ENCODE data around the gene PIEZO1. TPM values are rescaled to one million over a fixed set of nuclear protein-coding genes. Genes with fewer than 3 reads are reported as not detected.

The PIEZO1 gene
- total RNA-seq, 5 donors from 2014 or later (not counting 1 experiment from before 2014, with no cell fraction given) = 139 to 274 (median 240) TPM

DNA sequence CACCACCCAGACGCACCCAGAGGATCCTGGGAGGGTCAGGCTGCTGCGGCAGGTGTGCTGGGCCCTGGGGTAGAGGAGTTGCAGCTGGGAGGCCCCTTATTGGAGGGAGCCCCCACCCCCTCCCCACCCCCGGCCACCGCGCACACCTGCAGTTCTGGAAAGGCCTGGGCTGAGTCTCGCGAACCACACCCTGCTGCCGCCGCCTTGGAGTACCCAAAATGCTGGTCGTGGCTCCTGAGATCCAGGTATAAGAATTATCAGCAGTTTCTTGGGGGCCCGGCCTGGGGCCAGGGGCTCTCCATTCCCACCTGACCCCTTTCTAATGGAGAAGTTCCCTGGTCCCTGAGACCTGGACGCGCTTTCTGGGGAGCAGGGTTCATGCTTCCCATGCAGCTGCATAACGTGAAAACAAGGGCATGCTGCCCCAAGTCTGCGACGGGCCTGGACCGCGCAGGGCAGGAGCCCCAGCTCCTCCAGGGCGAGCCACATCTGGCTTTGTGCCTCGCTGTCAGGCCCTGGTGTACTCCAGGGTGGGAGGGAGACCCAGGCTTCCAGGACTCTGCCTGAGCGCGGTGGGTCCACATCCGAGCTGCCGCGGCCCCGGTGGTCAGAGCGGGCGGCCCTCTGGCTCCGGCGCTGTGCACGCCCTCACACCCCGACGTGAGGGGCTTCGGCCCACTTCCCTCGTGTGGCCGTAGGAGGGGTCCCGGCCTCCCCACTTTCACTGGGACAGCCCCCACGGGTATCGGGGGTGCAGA lies 91.4 kb downstream of the PIEZO1 start:
- ChIA-PET CTCF (no interaction called here), POLR2A (no interaction called here)
- Mint-ChIP-seq H3K27ac (peak overlapping the region; percentile 94 to 95), H3K27me3 (peaks cover 0 to 2% of the 10 kb centered on the region in 2 donors), H3K4me3 (peak overlapping the region in 1 of 3 donors; percentile 77), H3K9me3 (no peaks in the 10 kb centered on the region), H3K4me1 (peaks cover 54 to 69% (median 61%) of the 10 kb centered on the region in 3 donors), H3K36me3 (peaks cover 10% of the 10 kb centered on the region)
- ATAC-seq (replicated peaks in 1 of 4) (peak in 1 of 4 experiments; percentile 3), DNase-seq (no peak)
- WGBS (ENCODE audit: insufficient coverage) = 88% methylated on average over 34 of the region's 39 CpGs
- Histone ChIP-seq H3K27me3 (replicated peaks in 1 of 2; ENCODE audit: control insufficient read depth in 2 of 2, extremely low read depth in 1 of 2, insufficient read depth in 2 of 2, low read length in 1 of 2) (no peaks in the 10 kb centered on the region), H3K4me3 (ENCODE audit: control insufficient read depth in 1 of 2, extremely low read depth in 1 of 2, low read length in 1 of 2) (no peak overlapping the region), H3K4me1 (ENCODE audit: control insufficient read depth in 1 of 2, extremely low read depth in 1 of 2, insufficient read depth in 2 of 2, low read length in 2 of 2) (peaks cover 37 to 81% of the 10 kb centered on the region in 2 experiments), H3K27ac (ENCODE audit: low read length) (peak overlapping the region; percentile 65), H3K9me3 (no peaks in the 10 kb centered on the region), H3K36me3 (ENCODE audit: control insufficient read depth in 2 of 2, extremely low read depth in 1 of 2, insufficient read depth in 1 of 2, low read length in 1 of 2) (peaks cover 21 to 43% of the 10 kb centered on the region in 2 donors)

DNA sequence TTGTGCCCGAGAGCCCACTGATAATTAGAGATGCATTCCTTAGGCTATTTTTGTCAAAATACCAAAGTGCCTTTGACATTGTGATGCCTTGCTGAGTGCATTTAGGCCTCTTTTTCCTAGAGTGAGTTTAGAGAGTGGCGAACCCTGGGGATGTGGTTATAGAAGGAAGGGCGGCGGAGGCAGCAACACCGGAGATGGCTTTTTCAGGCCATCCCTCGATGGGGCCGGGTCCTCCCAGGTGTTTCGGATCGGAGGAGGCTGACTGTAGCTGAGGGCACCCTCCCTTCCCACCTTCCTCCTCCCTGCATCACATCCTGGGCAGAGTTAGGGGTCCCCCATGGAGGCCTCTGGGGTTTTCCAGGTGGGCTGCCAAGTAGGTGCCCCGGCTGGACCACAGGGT lies 92.2 kb downstream of the PIEZO1 start:
- Mint-ChIP-seq H3K27me3 (peaks cover 0 to 2% of the 10 kb centered on the region in 2 donors), H3K9me3 (no peaks in the 10 kb centered on the region), H3K4me3 (peak overlapping the region in 2 of 3 donors; percentile 71 to 77), H3K4me1 (peaks cover 52 to 63% (median 53%) of the 10 kb centered on the region in 3 donors), H3K27ac (peak overlapping the region; percentile 94 to 95), H3K36me3 (peaks cover 7% of the 10 kb centered on the region)
- CTCF ChIA-PET = no interaction called here
- Histone ChIP-seq H3K27me3 (replicated peaks in 1 of 2; ENCODE audit: control insufficient read depth in 2 of 2, extremely low read depth in 1 of 2, insufficient read depth in 2 of 2, low read length in 1 of 2) (no peaks in the 10 kb centered on the region), H3K27ac (ENCODE audit: low read length) (peak overlapping the region; percentile 65), H3K9me3 (no peaks in the 10 kb centered on the region), H3K36me3 (ENCODE audit: control insufficient read depth in 2 of 2, extremely low read depth in 1 of 2, insufficient read depth in 1 of 2, low read length in 1 of 2) (peaks cover 15 to 36% of the 10 kb centered on the region in 2 donors), H3K4me3 (ENCODE audit: control insufficient read depth in 1 of 2, extremely low read depth in 1 of 2, low read length in 1 of 2) (peak overlapping the region in 1 of 2 donors; percentile 40), H3K4me1 (ENCODE audit: control insufficient read depth in 1 of 2, extremely low read depth in 1 of 2, insufficient read depth in 2 of 2, low read length in 2 of 2) (peaks cover 30 to 74% of the 10 kb centered on the region in 2 experiments)
- no CpG with 5 or more reads among the region's 10 CpGs for WGBS (ENCODE audit: insufficient coverage)
- POLR2A ChIA-PET = no interaction called here
- peak in 2 of 35 experiments; percentile 37 to 44 for DNase-seq
- peak; percentile 26 to 58 (median 48) for ATAC-seq (replicated peaks in 1 of 4)

DNA sequence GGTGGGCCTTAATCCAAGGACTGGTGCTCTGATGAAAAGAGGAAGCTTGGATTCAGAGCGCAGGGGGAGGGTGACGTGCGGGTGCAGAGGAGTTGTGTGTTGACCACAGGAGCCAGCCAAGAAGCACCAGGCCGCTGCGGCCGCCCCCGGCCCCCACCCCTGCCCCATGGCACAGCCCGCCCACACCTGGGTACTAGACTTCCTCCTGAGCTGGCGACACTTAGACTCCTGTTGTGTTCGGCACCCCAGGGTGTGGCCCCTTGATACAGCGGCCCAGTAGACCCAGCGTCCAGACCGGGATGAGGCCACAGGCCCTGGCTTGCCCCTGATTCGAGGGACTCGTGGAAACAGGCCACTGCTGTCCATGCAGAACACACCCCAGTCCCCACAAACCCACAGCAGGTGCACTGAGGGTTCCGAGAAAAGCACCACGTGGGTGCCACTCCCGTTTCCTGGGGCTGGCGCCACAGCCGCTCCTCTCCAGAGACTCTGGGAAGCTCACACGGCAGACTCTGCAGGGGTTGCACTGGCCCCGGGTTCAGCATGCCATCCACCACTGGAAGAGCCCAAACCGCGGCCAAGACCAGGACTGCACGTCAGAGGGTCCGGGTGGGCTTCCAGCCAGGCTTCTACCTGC lies 93.0 kb downstream of the PIEZO1 start:
- Histone ChIP-seq H3K27ac (ENCODE audit: low read length) (peak overlapping the region; percentile 65), H3K4me1 (ENCODE audit: control insufficient read depth in 1 of 2, extremely low read depth in 1 of 2, insufficient read depth in 2 of 2, low read length in 2 of 2) (peaks cover 28 to 69% of the 10 kb centered on the region in 2 experiments)

DNA sequence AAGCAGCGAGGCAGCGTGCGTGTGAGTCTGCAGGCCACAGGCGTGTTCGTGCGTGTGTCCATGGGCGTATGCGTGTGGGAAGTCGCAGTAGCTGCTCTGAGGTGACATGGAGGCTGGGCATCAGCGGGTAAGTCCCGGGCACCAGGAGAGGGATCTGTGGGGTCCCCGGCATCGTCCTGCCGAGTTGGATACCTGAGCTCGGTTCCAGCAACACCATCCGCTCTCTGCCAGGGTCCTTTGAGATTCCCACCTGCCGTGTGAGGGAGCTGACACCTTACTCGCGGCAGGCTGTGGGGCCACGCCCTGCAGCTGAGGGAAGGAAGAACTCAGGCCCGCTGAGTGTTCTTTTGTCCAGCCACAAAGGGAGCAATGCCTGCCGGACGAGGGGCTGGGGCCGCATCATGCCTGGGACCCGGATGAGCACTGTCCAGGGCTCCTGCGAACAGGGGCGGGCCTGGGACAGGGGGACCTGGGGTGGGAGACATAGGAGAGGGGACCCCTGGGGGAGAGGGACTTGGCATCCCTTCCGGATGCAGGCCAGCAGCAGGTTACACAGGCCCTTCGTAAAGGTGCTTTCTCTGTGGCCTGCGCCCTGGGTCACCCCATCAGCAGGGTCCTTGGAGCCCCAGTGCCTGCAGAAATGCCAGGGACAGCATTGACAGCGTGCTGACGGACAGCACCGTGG lies 93.7 kb downstream of the PIEZO1 start:
- Mint-ChIP-seq H3K27ac (peak overlapping the region; percentile 94 to 95), H3K36me3 (no peaks in the 10 kb centered on the region), H3K9me3 (no peaks in the 10 kb centered on the region), H3K4me3 (peak overlapping the region in 1 of 3 donors; percentile 77), H3K27me3 (peaks cover 0 to 2% of the 10 kb centered on the region in 2 donors), H3K4me1 (peaks cover 47 to 57% (median 49%) of the 10 kb centered on the region in 3 donors)
- no peaks in the 10 kb centered on the region for H3K9me3 ChIP-seq
- ChIA-PET POLR2A (no interaction called here), CTCF (no interaction called here)
- H3K4me1 ChIP-seq (ENCODE audit: control insufficient read depth in 1 of 2, extremely low read depth in 1 of 2, insufficient read depth in 2 of 2, low read length in 2 of 2) = peaks cover 31 to 72% of the 10 kb centered on the region in 2 experiments
- H3K27ac ChIP-seq (ENCODE audit: low read length) = peak overlapping the region; percentile 65
- no peak for ATAC-seq (replicated peaks in 1 of 4)
- DNase-seq = no peak
- peaks cover 0 to 5% of the 10 kb centered on the region in 2 experiments for H3K27me3 ChIP-seq (replicated peaks in 1 of 2; ENCODE audit: control insufficient read depth in 2 of 2, extremely low read depth in 1 of 2, insufficient read depth in 2 of 2, low read length in 1 of 2)
- H3K4me3 ChIP-seq (ENCODE audit: control insufficient read depth in 1 of 2, extremely low read depth in 1 of 2, low read length in 1 of 2) = no peak overlapping the region
- H3K36me3 ChIP-seq (ENCODE audit: control insufficient read depth in 2 of 2, extremely low read depth in 1 of 2, insufficient read depth in 1 of 2, low read length in 1 of 2) = peaks cover 12 to 20% of the 10 kb centered on the region in 2 donors
- 87% methylated on average over 33 of the region's 33 CpGs for WGBS (ENCODE audit: insufficient coverage)

More for the DNA sequence above, 93.0 kb downstream of the PIEZO1 start:
- Mint-ChIP-seq H3K27me3 (peaks cover 0 to 2% of the 10 kb centered on the region in 2 donors), H3K4me1 (peaks cover 47 to 57% (median 49%) of the 10 kb centered on the region in 3 donors), H3K9me3 (no peaks in the 10 kb centered on the region), H3K4me3 (peak overlapping the region; percentile 51 to 77 (median 71)), H3K36me3 (peaks cover 3% of the 10 kb centered on the region), H3K27ac (peak overlapping the region; percentile 94 to 95)
- CTCF ChIA-PET = no interaction called here
- Histone ChIP-seq H3K4me3 (ENCODE audit: control insufficient read depth in 1 of 2, extremely low read depth in 1 of 2, low read length in 1 of 2) (peak overlapping the region; percentile 23 to 40), H3K27me3 (replicated peaks in 1 of 2; ENCODE audit: control insufficient read depth in 2 of 2, extremely low read depth in 1 of 2, insufficient read depth in 2 of 2, low read length in 1 of 2) (peaks cover 0 to under 1% of the 10 kb centered on the region in 2 experiments), H3K9me3 (no peaks in the 10 kb centered on the region), H3K36me3 (ENCODE audit: control insufficient read depth in 2 of 2, extremely low read depth in 1 of 2, insufficient read depth in 1 of 2, low read length in 1 of 2) (peaks cover 12 to 28% of the 10 kb centered on the region in 2 donors)
- ATAC-seq (replicated peaks in 1 of 4) (peak; percentile 32 to 72 (median 58)), DNase-seq (peak in 3 of 35 experiments; percentile 33 to 48 (median 38))
- POLR2A ChIA-PET = no interaction called here
- WGBS (ENCODE audit: insufficient coverage) = 18% methylated on average over 19 of the region's 26 CpGs

DNA sequence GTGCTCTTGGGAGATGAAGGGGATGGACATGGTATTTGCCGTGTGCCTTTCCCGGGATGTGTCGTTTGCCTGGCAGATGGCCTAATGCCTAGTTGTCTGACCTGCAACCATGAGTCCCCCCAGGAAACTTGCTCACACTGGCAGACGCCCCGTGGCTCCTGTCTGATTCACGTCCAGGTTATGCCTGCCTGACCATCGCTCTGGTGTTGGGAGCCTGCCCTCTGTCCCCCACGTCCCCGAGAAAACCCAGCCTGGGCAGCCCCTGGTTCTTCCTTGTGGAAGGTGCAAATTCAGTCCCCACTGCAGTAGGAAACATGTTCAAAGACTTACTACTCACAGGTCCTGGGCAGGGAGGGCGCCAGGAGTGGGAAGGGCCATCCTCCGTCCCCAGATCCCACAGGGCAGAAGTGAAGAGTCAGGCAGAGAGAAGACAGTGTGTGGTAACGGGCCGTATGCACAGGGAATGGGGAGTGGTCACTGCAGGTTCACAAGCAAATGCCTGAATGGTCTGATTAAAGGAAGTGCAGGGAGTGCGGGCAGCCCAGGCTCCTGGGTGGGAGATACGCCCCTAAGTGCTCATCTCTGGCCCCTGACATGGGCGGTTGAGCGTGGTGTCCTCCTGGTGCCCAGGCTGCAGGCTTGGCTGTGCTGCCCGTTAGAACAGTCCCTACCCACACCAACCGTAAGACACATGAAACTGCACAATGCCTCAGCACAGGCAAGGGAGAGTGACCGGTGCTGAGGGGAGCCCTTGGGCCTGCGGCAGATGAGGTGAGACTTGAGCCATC lies 94.5 kb downstream of the PIEZO1 start:
- Mint-ChIP-seq H3K4me3 (peak overlapping the region in 2 of 3 donors; percentile 24 to 77), H3K27ac (peak overlapping the region; percentile 94 to 95), H3K27me3 (peaks cover 0 to 2% of the 10 kb centered on the region in 2 donors), H3K36me3 (no peaks in the 10 kb centered on the region), H3K9me3 (no peaks in the 10 kb centered on the region), H3K4me1 (peaks cover 47 to 57% (median 49%) of the 10 kb centered on the region in 3 donors)
- POLR2A ChIA-PET = interaction anchor here in 1 of 2 donors (0.7 kb wide), 1 partner anchor 76 kb away, joined by 10 read pairs; no protein-coding TSS in a partner anchor
- Histone ChIP-seq H3K36me3 (ENCODE audit: control insufficient read depth in 2 of 2, extremely low read depth in 1 of 2, insufficient read depth in 1 of 2, low read length in 1 of 2) (peaks cover 6 to 12% of the 10 kb centered on the region in 2 donors), H3K4me1 (ENCODE audit: control insufficient read depth in 1 of 2, extremely low read depth in 1 of 2, insufficient read depth in 2 of 2, low read length in 2 of 2) (peaks cover 31 to 69% of the 10 kb centered on the region in 2 experiments), H3K4me3 (ENCODE audit: control insufficient read depth in 1 of 2, extremely low read depth in 1 of 2, low read length in 1 of 2) (no peak overlapping the region), H3K27me3 (replicated peaks in 1 of 2; ENCODE audit: control insufficient read depth in 2 of 2, extremely low read depth in 1 of 2, insufficient read depth in 2 of 2, low read length in 1 of 2) (peaks cover 0 to 5% of the 10 kb centered on the region in 2 experiments), H3K9me3 (no peaks in the 10 kb centered on the region), H3K27ac (ENCODE audit: low read length) (peak overlapping the region; percentile 10)
- WGBS (ENCODE audit: insufficient coverage) = 92% methylated on average over 21 of the region's 21 CpGs
- DNase-seq = no peak
- CTCF ChIA-PET = interaction anchor here in 1 of 2 donors (0.7 kb wide), 1 partner anchor 94 kb away, joined by 4 read pairs; no protein-coding TSS in a partner anchor
- ATAC-seq (replicated peaks in 1 of 4) = no peak
